GM12878 (cell line): Measurements from ENCODE around the gene COL19A1. TPM values are rescaled to one million over a fixed set of nuclear protein-coding genes. Genes with fewer than 3 reads are reported as not detected.

Source experiments
- ATAC-seq: fragments of 200-7000 bp; cut with Tn5 transposase; 3 replicates; pipeline ENCODE4 v1.9.1; 2020; ENCODE audit warnings: mild to moderate bottlenecking, moderate library complexity
- BruUV-seq: library from RNA; stranded (reverse); fragments of 400-500 nt; replicated peaks from 2 replicates; lab custom pipeline; 2021; lab: Mats Ljungman, UMichigan
- CTCF ChIA-PET: fragments of 300-600 bp; sonication (Branson Sonifier 250); formaldehyde crosslinking; extraction: SDS; loops from one replicate; lab custom pipeline; 2021; ENCODE audit warnings: inconsistent platforms; lab: Yijun Ruan, JAX
- POLR2A ChIA-PET: fragments of 350-600 bp; formaldehyde crosslinking; extraction: SDS; loops from one replicate; lab custom pipeline; 2021; ENCODE audit warnings: inconsistent platforms; lab: Charles Lee
- RAD21 ChIA-PET: fragments of 300-600 bp; sonication (Branson Sonifier 250); formaldehyde crosslinking; loops from one replicate; lab custom pipeline; 2023; ENCODE audit warnings: antibody characterized with exemption; ENCODE audit not compliant: unreplicated experiment; lab: Charles Lee
- SMC1A ChIA-PET: fragments of 300-600 bp; sonication (Branson Sonifier 250); formaldehyde crosslinking; loops from one replicate; lab custom pipeline; 2023; ENCODE audit not compliant: unreplicated experiment, uncharacterized antibody; lab: Charles Lee
- DNase-seq: peaks from one replicate; pipeline ENCODE4 v3.0.0-alpha.2; 2011; ENCODE audit warnings: low read depth, low spot score
- FAIRE-seq: peaks from 3 replicates; lab custom pipeline; 2011; peaks lifted over from hg19 to GRCh38; lab: Jason Lieb, UNC
- H2AFZ ChIP-seq: 2 replicates; pipeline ENCODE4 v1.6.0; 2011; ENCODE audit warnings: low read depth, low read length, control low read depth; ENCODE audit not compliant: control insufficient read depth
- H3K27ac ChIP-seq: 2 replicates; pipeline ENCODE4 v1.5.1; 2011; ENCODE audit warnings: control low read depth; ENCODE audit not compliant: control insufficient read depth, insufficient read depth
- H3K27me3 ChIP-seq, 2 experiments: replicated peaks in 1 of 2; 2 replicates each; pipeline versions ENCODE4 v1.6.0 to v1.6.1; 2011; ENCODE audit warnings: low read length in 1 of 2; ENCODE audit not compliant: control insufficient read depth in 2 of 2, insufficient read depth in 2 of 2
- H3K36me3 ChIP-seq, 2 experiments: 2 replicates each; pipeline ENCODE4 v1.5.1; 2011; ENCODE audit warnings: low read length in 1 of 2; ENCODE audit not compliant: control insufficient read depth in 2 of 2, insufficient read depth in 2 of 2
- H3K4me1 ChIP-seq: 2 replicates; pipeline ENCODE4 v1.6.1; 2011; ENCODE audit warnings: mild to moderate bottlenecking, low read length, moderate library complexity, mixed read lengths; ENCODE audit not compliant: control insufficient read depth, insufficient read depth
- H3K4me2 ChIP-seq: 2 replicates; pipeline ENCODE4 v1.6.0; 2011; ENCODE audit warnings: control low read depth; ENCODE audit not compliant: control insufficient read depth, insufficient read depth
- H3K4me3 ChIP-seq: fragments of 200-600 bp; sonication (generic); 2 replicates; pipeline ENCODE4 v1.5.1; 2016
- H3K79me2 ChIP-seq: 2 replicates; pipeline ENCODE4 v1.6.0; 2011; ENCODE audit warnings: low read length; ENCODE audit not compliant: control insufficient read depth, insufficient read depth
- H3K9ac ChIP-seq: 2 replicates; pipeline ENCODE4 v1.8.0; 2011; ENCODE audit warnings: low read length, control low read depth, mixed read lengths; ENCODE audit not compliant: control insufficient read depth, insufficient read depth
- H3K9me3 ChIP-seq: replicated peaks from 3 replicates; pipeline ENCODE4 v1.5.1; 2011; ENCODE audit warnings: mild to moderate bottlenecking, low read length; ENCODE audit not compliant: control insufficient read depth, insufficient read depth
- H4K20me1 ChIP-seq: 2 replicates; pipeline ENCODE4 v1.6.0; 2011; ENCODE audit not compliant: control insufficient read depth, insufficient read depth
- ATF7 ChIP-seq: fragments of 450-650 bp; IDR thresholded peaks from 2 replicates; pipeline ENCODE4 v1.6.1; 2016; ENCODE audit warnings: low read depth, mild to moderate bottlenecking
- CBFB ChIP-seq: IDR thresholded peaks from 2 replicates; pipeline ENCODE4 v1.6.1; 2016; ENCODE audit warnings: antibody characterized with exemption, low read depth
- HCFC1 ChIP-seq: fragments of 150-350 bp; IDR thresholded peaks from 2 replicates; pipeline ENCODE4 v1.6.1; 2014; ENCODE audit warnings: low read length
- IRF4 ChIP-seq: IDR thresholded peaks from 2 replicates; pipeline ENCODE4 v1.6.1; 2011; ENCODE audit warnings: low read depth, low read length
- KDM1A ChIP-seq: fragments of 200-600 bp; sonication (generic); IDR thresholded peaks from 2 replicates; pipeline ENCODE4 v1.6.1; 2016; ENCODE audit warnings: borderline replicate concordance
- MXI1 ChIP-seq: fragments of 150-350 bp; IDR thresholded peaks from 2 replicates; pipeline ENCODE4 v1.6.1; 2011; ENCODE audit warnings: low read depth, mild to moderate bottlenecking, inconsistent platforms, low read length, improper control_type of control experiment
- ZNF207 ChIP-seq: fragments of 450-650 bp; IDR thresholded peaks from 2 replicates; pipeline ENCODE4 v1.6.1; 2014; ENCODE audit warnings: antibody characterized with exemption, mild to moderate bottlenecking, borderline replicate concordance
- ZNF24 ChIP-seq: fragments of 450-650 bp; IDR thresholded peaks from 2 replicates; pipeline ENCODE4 v1.6.1; 2017; ENCODE audit warnings: antibody characterized with exemption, mild to moderate bottlenecking
- WGBS: methylation state at CpG from one replicate; pipeline ENCODE4 v1.1.6; 2016; ENCODE audit warnings: low lambda C conversion rate; ENCODE audit not compliant: insufficient replicate concordance, insufficient coverage; ENCODE audit errors: missing lambda C conversion rate; 5-methylcytosine and 5-hydroxymethylcytosine counted together
- in situ Hi-C: fragments of 300-500 bp; cut with MboI; formaldehyde crosslinking; loops from 9 replicates; pipeline ENCODE4 v1.14.3; 2018; ENCODE audit warnings: mixed read lengths
- intact Hi-C: fragments of 100-400 bp; cut with micrococcal nuclease; formaldehyde crosslinking; loops from one replicate; pipeline ENCODE4 v1.14.2; 2022; ENCODE audit not compliant: unreplicated experiment
- polyA plus RNA-seq, 11 experiments: library from polyadenylated mRNA; depleted of rRNA in 4 of 11; unstranded in 6 of 11; stranded (reverse) in 5 of 11; fragments of >200 nt; fragmentation: Nextera tagmentation in 4 of 11; fragmentation: Illumina TruSeq in 1 of 11; extraction: Ambion mirVana in 4 of 11; extraction: Trizol in 1 of 11; gene quantifications; 1 replicate in 1 of 11; 2 replicates in 10 of 11; pipeline versions ENCODE4 v1.2.1 to v1.2.3, GENCODE V29; 2011 to 2016; ENCODE audit warnings: inconsistent platforms in 2 of 11, missing spikeins in 2 of 11, low read depth in 1 of 11
- total RNA-seq, 4 experiments: library from RNA; depleted of rRNA in 3 of 4; stranded (reverse); fragments of >200 nt in 3 of 4; fragmentation: Illumina TruSeq in 1 of 4; extraction: Trizol in 1 of 4; gene quantifications; 2 replicates each; pipeline versions ENCODE4 v1.2.1 to v1.2.3, GENCODE V29; 2013 to 2021
- TF ChIP-seq, protein P1 (sequence below): fragments of 450-650 bp; formaldehyde crosslinking; IDR thresholded peaks from 2 replicates; pipeline ENCODE4 v1.5.0; 2022; ENCODE audit warnings: mild to moderate bottlenecking, missing genetic modification characterization
- TF ChIP-seq, protein P2 (sequence below): fragments of 450-650 bp; IDR thresholded peaks from 2 replicates; pipeline ENCODE4 v1.6.1; 2017; ENCODE audit warnings: mild to moderate bottlenecking

The COL19A1 gene
- total and polyA plus RNA-seq, 10 of the 15 experiments (the other 5 are each of a cell fraction or from before 2014, with no cell fraction given), result 1.1 to 13.5 (median 4.1) TPM

DNA sequence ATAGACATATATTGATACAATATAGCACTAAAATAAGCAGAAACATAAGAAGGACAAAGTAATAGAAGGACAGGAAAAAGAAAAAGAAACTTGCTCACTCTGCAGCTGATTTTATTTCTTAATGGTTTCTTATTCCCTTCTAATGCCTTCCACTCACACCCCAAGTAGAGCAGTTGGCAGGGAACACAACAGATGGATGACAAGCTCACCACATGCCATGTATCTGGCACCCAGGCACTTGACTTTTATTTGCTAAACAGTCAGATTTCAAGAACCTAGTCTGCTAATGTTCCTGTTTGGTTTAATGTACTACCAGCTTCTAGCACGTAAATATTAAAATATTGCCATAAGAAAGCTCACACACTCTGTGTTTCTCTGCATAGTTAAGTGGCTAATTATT, 87.1 kb downstream of the COL19A1 start:
- Histone ChIP-seq H2AFZ (no peak overlapping the region), H3K4me2 (no peak overlapping the region), H3K36me3 (no peaks in the 10 kb centered on the region), H3K4me1 (no peaks in the 10 kb centered on the region), H3K9ac (no peak overlapping the region), H3K9me3 (no peaks in the 10 kb centered on the region), H3K4me3 (no peak overlapping the region), H3K27me3 (no peaks in the 10 kb centered on the region), H3K27ac (no peak overlapping the region), H4K20me1 (no peaks in the 10 kb centered on the region)
- WGBS, result 95% methylated on average over 1 of the region's 1 CpG
- intact Hi-C loops (no loop called here), in situ Hi-C loops (no loop called here)
- DNase-seq (no peak), FAIRE-seq (no peak)
- ChIA-PET CTCF (interaction anchor here (0.6 to 1.1 kb wide), 2 partner anchors 152 to 251 kb away, joined by 3 read pairs; no protein-coding TSS in a partner anchor), POLR2A (no interaction called here), SMC1A (interaction anchor here (0.8 to 1.5 kb wide), 6 partner anchors 9 to 75 kb away, joined by 3 to 4 read pairs (median 3); no protein-coding TSS in a partner anchor), RAD21 (interaction anchor here (1.2 to 1.4 kb wide), 2 partner anchors 9 to 59 kb away, joined by 3 read pairs; no protein-coding TSS in a partner anchor)
- no peak for TF ChIP-seq ZNF24
- TF ChIP-seq ATF7, result no peak
- no peak for TF ChIP-seq IRF4
- TF ChIP-seq, protein P1, sequence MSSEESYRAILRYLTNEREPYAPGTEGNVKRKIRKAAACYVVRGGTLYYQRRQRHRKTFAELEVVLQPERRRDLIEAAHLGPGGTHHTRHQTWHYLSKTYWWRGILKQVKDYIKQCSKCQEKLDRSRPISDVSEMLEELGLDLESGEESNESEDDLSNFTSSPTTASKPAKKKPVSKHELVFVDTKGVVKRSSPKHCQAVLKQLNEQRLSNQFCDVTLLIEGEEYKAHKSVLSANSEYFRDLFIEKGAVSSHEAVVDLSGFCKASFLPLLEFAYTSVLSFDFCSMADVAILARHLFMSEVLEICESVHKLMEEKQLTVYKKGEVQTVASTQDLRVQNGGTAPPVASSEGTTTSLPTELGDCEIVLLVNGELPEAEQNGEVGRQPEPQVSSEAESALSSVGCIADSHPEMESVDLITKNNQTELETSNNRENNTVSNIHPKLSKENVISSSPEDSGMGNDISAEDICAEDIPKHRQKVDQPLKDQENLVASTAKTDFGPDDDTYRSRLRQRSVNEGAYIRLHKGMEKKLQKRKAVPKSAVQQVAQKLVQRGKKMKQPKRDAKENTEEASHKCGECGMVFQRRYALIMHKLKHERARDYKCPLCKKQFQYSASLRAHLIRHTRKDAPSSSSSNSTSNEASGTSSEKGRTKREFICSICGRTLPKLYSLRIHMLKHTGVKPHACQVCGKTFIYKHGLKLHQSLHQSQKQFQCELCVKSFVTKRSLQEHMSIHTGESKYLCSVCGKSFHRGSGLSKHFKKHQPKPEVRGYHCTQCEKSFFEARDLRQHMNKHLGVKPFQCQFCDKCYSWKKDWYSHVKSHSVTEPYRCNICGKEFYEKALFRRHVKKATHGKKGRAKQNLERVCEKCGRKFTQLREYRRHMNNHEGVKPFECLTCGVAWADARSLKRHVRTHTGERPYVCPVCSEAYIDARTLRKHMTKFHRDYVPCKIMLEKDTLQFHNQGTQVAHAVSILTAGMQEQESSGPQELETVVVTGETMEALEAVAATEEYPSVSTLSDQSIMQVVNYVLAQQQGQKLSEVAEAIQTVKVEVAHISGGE, result no peak
- no peak for TF ChIP-seq CBFB
- no peak for TF ChIP-seq KDM1A
- no peak for TF ChIP-seq MXI1
- TF ChIP-seq, protein P2, sequence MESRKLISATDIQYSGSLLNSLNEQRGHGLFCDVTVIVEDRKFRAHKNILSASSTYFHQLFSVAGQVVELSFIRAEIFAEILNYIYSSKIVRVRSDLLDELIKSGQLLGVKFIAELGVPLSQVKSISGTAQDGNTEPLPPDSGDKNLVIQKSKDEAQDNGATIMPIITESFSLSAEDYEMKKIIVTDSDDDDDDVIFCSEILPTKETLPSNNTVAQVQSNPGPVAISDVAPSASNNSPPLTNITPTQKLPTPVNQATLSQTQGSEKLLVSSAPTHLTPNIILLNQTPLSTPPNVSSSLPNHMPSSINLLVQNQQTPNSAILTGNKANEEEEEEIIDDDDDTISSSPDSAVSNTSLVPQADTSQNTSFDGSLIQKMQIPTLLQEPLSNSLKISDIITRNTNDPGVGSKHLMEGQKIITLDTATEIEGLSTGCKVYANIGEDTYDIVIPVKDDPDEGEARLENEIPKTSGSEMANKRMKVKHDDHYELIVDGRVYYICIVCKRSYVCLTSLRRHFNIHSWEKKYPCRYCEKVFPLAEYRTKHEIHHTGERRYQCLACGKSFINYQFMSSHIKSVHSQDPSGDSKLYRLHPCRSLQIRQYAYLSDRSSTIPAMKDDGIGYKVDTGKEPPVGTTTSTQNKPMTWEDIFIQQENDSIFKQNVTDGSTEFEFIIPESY, result no peak
- TF ChIP-seq ZNF207, result no peak
- TF ChIP-seq HCFC1, result no peak
- TF ChIP-seq, all 136 proteins: peak for 0
- no peak for ATAC-seq
- BruUV-seq, result no TSS peak
- no peaks in the 10 kb centered on the region for H3K79me2 ChIP-seq
